NT2/D1 (cell line): ENCODE results near the gene RAB4A.
"Not testable (repeated sequence)": the region's sequence is repeated elsewhere in the genome, so short reads cannot be mapped to it uniquely, and the experiment has no call there.

Source experiments
- DNase-seq: peaks from one replicate; pipeline ENCODE4 v3.0.0-alpha.2; 2011; ENCODE audit warnings: low read depth, low spot score
- H3K27me3 ChIP-seq: 2 replicates; pipeline ENCODE4 v1.6.0; 2011; ENCODE audit warnings: mild to moderate bottlenecking; ENCODE audit not compliant: insufficient read length, insufficient read depth
- H3K36me3 ChIP-seq: 2 replicates; pipeline ENCODE4 v1.6.1; 2011; ENCODE audit warnings: mild to moderate bottlenecking, low read length, mixed read lengths; ENCODE audit not compliant: insufficient read depth, insufficient read length
- H3K4me1 ChIP-seq: 2 replicates; pipeline ENCODE4 v1.5.1; 2011; ENCODE audit not compliant: insufficient read depth, insufficient read length
- H3K4me3 ChIP-seq: 2 replicates; pipeline ENCODE4 v1.5.1; 2011; ENCODE audit warnings: low read depth; ENCODE audit not compliant: insufficient read length
- H3K9ac ChIP-seq: 2 replicates; pipeline ENCODE4 v1.6.0; 2011; ENCODE audit warnings: low read depth; ENCODE audit not compliant: insufficient read length
- H3K9me3 ChIP-seq: 2 replicates; pipeline ENCODE4 v1.5.1; 2011; ENCODE audit warnings: mild to moderate bottlenecking, low read length; ENCODE audit not compliant: insufficient read depth
- SUZ12 ChIP-seq: IDR thresholded peaks from 2 replicates; pipeline ENCODE4 v1.6.1; 2011; ENCODE audit not compliant: insufficient read length, insufficient read depth; ENCODE audit errors: extremely low read depth
- YY1 ChIP-seq: IDR thresholded peaks from 2 replicates; pipeline ENCODE4 v1.6.1; 2011; ENCODE audit not compliant: insufficient read length, insufficient read depth
- ZNF274 ChIP-seq: IDR thresholded peaks from 2 replicates; pipeline ENCODE4 v1.6.1; 2011; ENCODE audit warnings: mild to moderate bottlenecking, low read depth, low read length

RAB4A gene

DNA sequence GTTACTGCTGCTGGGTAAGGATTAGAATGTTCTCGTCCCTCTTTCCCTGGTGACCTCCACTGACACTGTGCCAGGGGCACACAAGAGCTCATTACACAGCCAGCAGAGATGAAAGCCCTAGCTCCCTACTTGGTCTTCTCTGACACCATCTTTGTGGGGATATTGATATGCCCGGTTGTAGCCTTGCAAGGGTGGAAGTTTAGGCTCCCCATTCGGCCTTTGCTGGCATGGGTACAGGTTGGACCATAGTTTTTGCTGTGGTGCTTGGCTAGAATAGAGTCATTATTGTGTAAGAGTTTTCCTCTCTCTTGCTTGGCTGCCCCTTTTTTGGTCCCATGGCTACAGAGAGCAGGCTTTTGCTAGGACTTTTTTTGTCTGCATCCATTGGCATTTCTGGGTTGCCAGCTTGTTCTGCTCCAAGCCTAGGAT, 12.3 kb downstream of the RAB4A start:
- no peak overlapping the region for H3K4me3 ChIP-seq
- no peaks in the 10 kb centered on the region for H3K27me3 ChIP-seq
- H3K4me1 ChIP-seq = no peaks in the 10 kb centered on the region
- H3K36me3 ChIP-seq = peaks cover 3% of the 10 kb centered on the region
- TF ChIP-seq SUZ12 (no peak), ZNF274 (no peak), YY1 (no peak)
- no peak overlapping the region for H3K9ac ChIP-seq
- H3K9me3 ChIP-seq = no peaks in the 10 kb centered on the region
- no peak for DNase-seq

- DNase-seq = no peak
- H3K4me3 ChIP-seq = no peak overlapping the region
- TF ChIP-seq YY1 (no peak), SUZ12 (no peak), ZNF274 (no peak)
- no peaks in the 10 kb centered on the region for H3K9me3 ChIP-seq
- H3K4me1 ChIP-seq = no peaks in the 10 kb centered on the region
- peaks cover 10% of the 10 kb centered on the region for H3K36me3 ChIP-seq
- no peaks in the 10 kb centered on the region for H3K27me3 ChIP-seq
- H3K9ac ChIP-seq = no peak overlapping the region
Observed at GRCh38 chr1:229284887-229285286, 14.0 kb downstream of the RAB4A start.

DNA sequence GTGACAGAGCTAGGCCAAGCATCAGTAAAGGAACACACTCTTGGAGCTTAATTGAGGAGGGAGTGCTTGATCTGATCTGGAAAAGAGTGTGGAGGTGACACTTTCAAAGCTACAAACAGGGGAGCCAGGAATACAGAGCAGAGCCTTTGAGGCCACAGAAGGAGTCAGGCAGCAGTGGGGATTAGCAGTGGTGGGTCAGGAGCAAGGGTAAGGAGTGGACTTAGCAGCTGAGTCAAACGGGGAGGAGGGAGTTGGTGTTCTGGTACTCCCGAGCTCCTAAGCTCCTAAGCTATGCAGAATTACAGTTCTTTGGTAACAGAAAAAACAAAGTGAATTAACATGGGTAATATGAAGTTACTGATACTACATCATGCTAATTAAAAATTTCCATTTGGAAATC, 14.5 kb downstream of the RAB4A start:
- no peaks in the 10 kb centered on the region for H3K4me1 ChIP-seq
- H3K36me3 ChIP-seq = peaks cover 16% of the 10 kb centered on the region
- no peak overlapping the region for H3K9ac ChIP-seq
- no peaks in the 10 kb centered on the region for H3K27me3 ChIP-seq
- H3K4me3 ChIP-seq = no peak overlapping the region
- no peaks in the 10 kb centered on the region for H3K9me3 ChIP-seq
- no peak for TF ChIP-seq SUZ12
- TF ChIP-seq YY1 = no peak
- no peak for TF ChIP-seq ZNF274
- DNase-seq = no peak

DNA sequence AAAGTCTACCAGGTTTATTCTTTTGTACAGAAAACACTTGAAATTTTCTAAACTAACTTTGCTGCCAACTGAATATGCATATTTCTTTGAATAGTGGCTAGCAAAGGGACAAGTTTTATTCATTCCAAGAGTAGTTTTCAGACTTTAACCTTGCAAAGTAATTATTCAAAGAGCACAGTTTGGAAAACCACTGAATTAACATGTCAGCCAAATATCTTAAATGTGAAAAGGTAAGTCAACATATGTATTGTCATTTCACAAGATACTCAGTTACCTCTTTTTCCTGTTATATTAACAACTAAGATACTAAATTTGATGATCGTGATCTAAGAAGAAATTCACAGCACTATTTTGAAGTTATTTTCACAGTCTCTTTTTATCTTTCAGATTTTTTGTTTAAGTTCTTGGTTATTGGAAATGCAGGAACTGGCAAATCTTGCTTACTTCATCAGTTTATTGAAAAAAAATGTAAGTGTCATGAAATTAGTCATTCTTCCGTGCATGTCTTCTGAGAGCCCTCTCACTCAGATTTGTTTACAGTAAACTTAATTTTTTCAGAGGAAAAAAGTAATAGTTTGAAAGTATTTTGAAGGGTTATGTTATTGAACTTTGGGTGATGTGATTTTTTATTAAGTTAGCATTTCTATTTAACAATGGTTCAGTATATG, 15.3 kb downstream of the RAB4A start:
- H3K9me3 ChIP-seq = no peaks in the 10 kb centered on the region
- TF ChIP-seq ZNF274 (no peak), SUZ12 (no peak)
- no peak overlapping the region for H3K4me3 ChIP-seq
- DNase-seq = no peak
- H3K4me1 ChIP-seq = no peaks in the 10 kb centered on the region
- no peak overlapping the region for H3K9ac ChIP-seq
- H3K27me3 ChIP-seq = no peaks in the 10 kb centered on the region
- peaks cover 18% of the 10 kb centered on the region for H3K36me3 ChIP-seq

GRCh38 chr1:229287267-229287666, 16.4 kb downstream of the RAB4A start:
- TF ChIP-seq ZNF274 (no peak), SUZ12 (no peak), YY1 (no peak)
- Histone ChIP-seq H3K4me1 (no peaks in the 10 kb centered on the region), H3K36me3 (peaks cover 21% of the 10 kb centered on the region), H3K27me3 (no peaks in the 10 kb centered on the region), H3K9me3 (no peaks in the 10 kb centered on the region), H3K4me3 (no peak overlapping the region), H3K9ac (no peak overlapping the region)
- no peak for DNase-seq

DNA sequence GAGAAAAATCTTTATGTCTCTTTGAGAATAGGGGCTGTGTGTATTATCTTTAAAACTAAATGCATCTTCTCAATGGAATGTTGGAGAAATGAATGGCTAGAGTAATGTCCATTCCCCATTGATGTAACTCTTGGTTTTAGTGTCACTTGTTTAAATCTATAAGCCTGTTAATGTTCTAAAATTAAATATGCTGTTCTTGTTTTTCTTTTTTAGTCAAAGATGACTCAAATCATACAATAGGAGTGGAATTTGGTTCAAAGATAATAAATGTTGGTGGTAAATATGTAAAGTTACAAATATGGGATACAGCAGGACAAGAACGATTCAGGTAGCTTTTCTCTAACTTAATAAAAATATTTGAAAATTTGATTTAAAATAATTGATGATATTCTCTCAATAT, 17.6 kb downstream of the RAB4A start:
- H3K9ac ChIP-seq = no peak overlapping the region
- H3K4me3 ChIP-seq = no peak overlapping the region
- H3K36me3 ChIP-seq = peaks cover 25% of the 10 kb centered on the region
- H3K9me3 ChIP-seq = no peaks in the 10 kb centered on the region
- TF ChIP-seq YY1 (no peak), SUZ12 (no peak), ZNF274 (no peak)
- no peaks in the 10 kb centered on the region for H3K27me3 ChIP-seq
- DNase-seq = no peak
- H3K4me1 ChIP-seq = no peaks in the 10 kb centered on the region

DNA sequence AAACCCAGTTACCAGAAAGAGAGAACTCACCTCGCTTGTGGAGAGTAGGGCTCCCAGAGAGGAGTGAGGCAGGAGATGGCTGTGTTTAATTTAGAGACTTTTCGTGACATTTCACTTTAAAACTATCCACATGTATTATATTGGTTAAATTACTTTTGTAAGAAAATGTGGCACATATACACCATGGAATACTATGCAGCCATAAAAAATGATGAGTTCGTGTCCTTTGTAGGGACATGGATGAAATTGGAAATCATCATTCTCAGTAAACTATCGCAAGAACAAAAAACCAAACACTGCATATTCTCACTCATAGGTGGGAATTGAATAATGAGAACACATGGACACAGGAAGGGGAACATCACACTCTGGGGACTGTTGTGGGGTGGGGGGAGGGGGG, 20.8 kb downstream of the RAB4A start:
- H3K36me3 ChIP-seq = peaks cover 36% of the 10 kb centered on the region
- not testable (repeated sequence) for H3K9ac ChIP-seq, H3K4me3 ChIP-seq, DNase-seq, H3K4me1 ChIP-seq, H3K27me3 ChIP-seq, H3K9me3 ChIP-seq
